GM10266 (cell line): ENCODE data around the gene CCDC126.
A peak's percentile ranks its signal among the peaks of the same experiment; 100 is the strongest.

ENCODE experiments used
- DNase-seq: peaks from one replicate; pipeline ENCODE4 v3.0.0; 2012; ENCODE audit errors: extremely low spot score
- CTCF ChIP-seq: IDR thresholded peaks from 2 replicates; pipeline ENCODE4 v1.5.1; 2012; ENCODE audit warnings: mild to moderate bottlenecking, low read depth; ENCODE audit not compliant: control insufficient read depth, insufficient read depth; ENCODE audit errors: missing control alignments

The CCDC126 gene

GRCh38 chr7:23633417-23633816, 36.2 kb downstream of the CCDC126 start:
- no peak for DNase-seq
- TF ChIP-seq CTCF: no peak

GRCh38 chr7:23645822-23646221, 48.6 kb downstream of the CCDC126 start:
- TF ChIP-seq CTCF: no peak
- no peak for DNase-seq

GRCh38 chr7:23653942-23654341, 56.8 kb downstream of the CCDC126 start:
- no peak for TF ChIP-seq CTCF

GRCh38 chr7:23654508-23654907, 57.3 kb downstream of the CCDC126 start:
- DNase-seq: no peak
- TF ChIP-seq CTCF: peak; percentile 2

More at GRCh38 chr7:23653942-23654341, 56.8 kb downstream of the CCDC126 start:
- DNase-seq: no peak

- no peak for DNase-seq
- no peak for TF ChIP-seq CTCF
These were observed 58.3 kb downstream of the CCDC126 start for GRCh38 chr7:23655433-23655832.

- no peak for DNase-seq
- TF ChIP-seq CTCF: no peak
These were observed 61.7 kb downstream of the CCDC126 start for GRCh38 chr7:23658831-23659427.

- no peak for DNase-seq
- no peak for TF ChIP-seq CTCF
These were observed 64.2 kb downstream of the CCDC126 start for GRCh38 chr7:23661385-23661784.
